Glutamatergic neuron (in vitro differentiated cells): ENCODE measurements around the gene UBR1. TPM values are rescaled to one million over a fixed set of nuclear protein-coding genes. Genes with fewer than 3 reads are reported as not detected.
A peak's percentile ranks its signal among the peaks of the same experiment; 100 is the strongest.
"Not testable (repeated sequence)": the region's sequence is repeated elsewhere in the genome, so short reads cannot be mapped to it uniquely, and the experiment has no call there.

Experiments used
- DNase-seq: peaks from one replicate; pipeline ENCODE4 v3.0.0; 2022
- H3K27ac Mint-ChIP-seq: one replicate; pipeline ENCODE4 v1.8.0; 2020; ENCODE audit warnings: mild to moderate bottlenecking, mixed read lengths, inconsistent platforms; ENCODE audit not compliant: unreplicated experiment
- H3K27me3 Mint-ChIP-seq: one replicate; pipeline ENCODE4 v1.8.0; 2020; ENCODE audit warnings: mild to moderate bottlenecking, moderate library complexity, mixed read lengths, inconsistent platforms; ENCODE audit not compliant: unreplicated experiment
- H3K36me3 Mint-ChIP-seq: one replicate; pipeline ENCODE4 v1.8.0; 2020; ENCODE audit warnings: mild to moderate bottlenecking, mixed read lengths, inconsistent platforms; ENCODE audit not compliant: unreplicated experiment
- H3K4me1 Mint-ChIP-seq: one replicate; pipeline ENCODE4 v1.8.0; 2020; ENCODE audit warnings: mild to moderate bottlenecking, low read depth, mixed read lengths, inconsistent platforms; ENCODE audit not compliant: unreplicated experiment
- H3K4me3 Mint-ChIP-seq: one replicate; pipeline ENCODE4 v1.8.0; 2020; ENCODE audit warnings: mild to moderate bottlenecking, mixed read lengths, inconsistent platforms; ENCODE audit not compliant: unreplicated experiment
- H3K9me3 Mint-ChIP-seq: one replicate; pipeline ENCODE4 v1.8.0; 2020; ENCODE audit warnings: mild to moderate bottlenecking, moderate library complexity, mixed read lengths, inconsistent platforms; ENCODE audit not compliant: unreplicated experiment
- total RNA-seq: library from RNA; stranded (reverse); fragmentation: NEBNext Ultra II Directional; extraction: Animal tissue kit (Norgen Biotek cat#: 25700); gene quantifications from one replicate; pipeline ENCODE4 v1.2.1, GENCODE V29; 2021; ENCODE audit not compliant: unreplicated experiment
- TF ChIP-seq, protein P1 (sequence below): fragments of 200-600 bp; sonication (generic); IDR thresholded peaks from one replicate; pipeline ENCODE4 v1.5.0; 2021; ENCODE audit not compliant: partially characterized antibody, unreplicated experiment

The UBR1 gene
- total RNA-seq, 1 donor from 2014 or later = 39.9 TPM

- no peaks in the 10 kb centered on the region for H3K9me3 Mint-ChIP-seq
- TF ChIP-seq, protein P1, sequence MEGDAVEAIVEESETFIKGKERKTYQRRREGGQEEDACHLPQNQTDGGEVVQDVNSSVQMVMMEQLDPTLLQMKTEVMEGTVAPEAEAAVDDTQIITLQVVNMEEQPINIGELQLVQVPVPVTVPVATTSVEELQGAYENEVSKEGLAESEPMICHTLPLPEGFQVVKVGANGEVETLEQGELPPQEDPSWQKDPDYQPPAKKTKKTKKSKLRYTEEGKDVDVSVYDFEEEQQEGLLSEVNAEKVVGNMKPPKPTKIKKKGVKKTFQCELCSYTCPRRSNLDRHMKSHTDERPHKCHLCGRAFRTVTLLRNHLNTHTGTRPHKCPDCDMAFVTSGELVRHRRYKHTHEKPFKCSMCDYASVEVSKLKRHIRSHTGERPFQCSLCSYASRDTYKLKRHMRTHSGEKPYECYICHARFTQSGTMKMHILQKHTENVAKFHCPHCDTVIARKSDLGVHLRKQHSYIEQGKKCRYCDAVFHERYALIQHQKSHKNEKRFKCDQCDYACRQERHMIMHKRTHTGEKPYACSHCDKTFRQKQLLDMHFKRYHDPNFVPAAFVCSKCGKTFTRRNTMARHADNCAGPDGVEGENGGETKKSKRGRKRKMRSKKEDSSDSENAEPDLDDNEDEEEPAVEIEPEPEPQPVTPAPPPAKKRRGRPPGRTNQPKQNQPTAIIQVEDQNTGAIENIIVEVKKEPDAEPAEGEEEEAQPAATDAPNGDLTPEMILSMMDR = peak; percentile 58
- H3K27ac Mint-ChIP-seq = no peak overlapping the region
- H3K36me3 Mint-ChIP-seq = no peaks in the 10 kb centered on the region
- no peaks in the 10 kb centered on the region for H3K4me1 Mint-ChIP-seq
- no peak overlapping the region for H3K4me3 Mint-ChIP-seq
- no peaks in the 10 kb centered on the region for H3K27me3 Mint-ChIP-seq
- DNase-seq = no peak
These were observed 121.3 kb downstream of the UBR1 start for GRCh38 chr15:42984493-42985034.

GRCh38 chr15:42979113-42979512 lies 126.7 kb downstream of the UBR1 start:
- not testable (repeated sequence) for H3K4me3 Mint-ChIP-seq, H3K27me3 Mint-ChIP-seq, DNase-seq, H3K9me3 Mint-ChIP-seq, H3K27ac Mint-ChIP-seq, H3K4me1 Mint-ChIP-seq, H3K36me3 Mint-ChIP-seq

DNA sequence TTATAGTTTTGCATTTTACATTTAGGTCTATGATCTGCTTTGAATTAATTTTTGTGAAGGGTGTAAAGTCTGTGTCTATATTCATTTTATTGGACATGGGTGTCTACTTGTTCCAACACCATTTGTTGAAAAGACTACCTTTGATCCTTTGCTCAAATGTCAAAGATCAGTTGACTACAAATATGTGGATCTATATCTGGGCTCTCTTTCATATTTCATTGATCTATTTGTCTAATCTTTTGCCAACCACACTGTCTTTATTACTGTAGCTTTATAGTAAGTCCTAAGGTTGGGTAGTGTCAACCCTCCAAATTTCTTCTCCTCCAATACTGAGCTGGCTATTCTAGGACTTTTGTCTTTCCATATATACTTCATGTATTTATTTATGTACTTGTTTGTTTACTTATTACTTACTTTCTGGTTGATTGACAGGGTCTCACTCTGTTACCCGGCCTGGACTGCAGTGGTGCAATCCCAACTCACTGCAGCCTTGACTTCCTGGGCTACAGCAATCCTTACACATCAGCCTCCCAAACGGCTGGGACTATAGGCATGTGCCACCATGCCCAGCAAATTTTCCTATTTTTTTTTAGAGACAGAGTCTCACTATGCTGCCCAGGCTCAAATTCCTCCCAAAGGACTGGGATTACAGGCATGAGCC lies 131.5 kb downstream of the UBR1 start:
- H3K9me3 Mint-ChIP-seq = peaks cover 3% of the 10 kb centered on the region
- H3K27ac Mint-ChIP-seq = no peak overlapping the region
- H3K4me1 Mint-ChIP-seq = no peaks in the 10 kb centered on the region
- no peak overlapping the region for H3K4me3 Mint-ChIP-seq
- no peak for DNase-seq
- H3K27me3 Mint-ChIP-seq = peaks cover 2% of the 10 kb centered on the region
- H3K36me3 Mint-ChIP-seq = peaks cover 15% of the 10 kb centered on the region
- TF ChIP-seq, protein P1 = no peak

GRCh38 chr15:42973114-42973513 lies 132.7 kb downstream of the UBR1 start:
- Mint-ChIP-seq H3K9me3 (peaks cover 5% of the 10 kb centered on the region), H3K36me3 (peaks cover 21% of the 10 kb centered on the region), H3K4me3 (no peak overlapping the region), H3K27me3 (peaks cover 2% of the 10 kb centered on the region), H3K27ac (no peak overlapping the region), H3K4me1 (no peaks in the 10 kb centered on the region)
- TF ChIP-seq, protein P1 = no peak
- DNase-seq = no peak

DNA sequence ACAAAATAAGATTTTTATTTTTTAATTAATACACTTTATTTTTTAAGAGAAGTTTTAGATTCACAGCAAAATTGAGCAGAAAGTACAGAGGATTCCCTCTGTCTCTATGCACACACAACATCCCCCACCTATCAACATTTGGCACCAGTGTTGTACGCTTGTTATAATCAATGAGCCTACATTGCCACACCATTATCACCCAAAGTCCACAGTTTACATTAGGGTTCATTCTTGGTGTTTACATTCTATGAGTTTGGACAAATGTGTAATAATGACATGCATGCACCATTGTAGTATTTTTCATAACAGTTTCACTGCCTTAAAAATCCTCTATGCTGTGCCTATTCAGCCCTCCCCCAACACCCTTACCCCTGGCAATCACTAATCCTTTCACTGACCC lies 134.0 kb downstream of the UBR1 start:
- no peak for DNase-seq
- Mint-ChIP-seq H3K36me3 (peaks cover 21% of the 10 kb centered on the region), H3K27ac (no peak overlapping the region), H3K4me1 (no peaks in the 10 kb centered on the region), H3K4me3 (no peak overlapping the region), H3K9me3 (peaks cover 5% of the 10 kb centered on the region), H3K27me3 (peaks cover 2% of the 10 kb centered on the region)
- TF ChIP-seq, protein P1 = no peak
